ENCODE data around the gene TPRN. TPM values are rescaled to one million over a fixed set of nuclear protein-coding genes. Genes with fewer than 3 reads are reported as not detected.

The TPRN gene
- total RNA-seq, 2 donors from 2014 or later = 90.0 to 91.3 TPM

DNA sequence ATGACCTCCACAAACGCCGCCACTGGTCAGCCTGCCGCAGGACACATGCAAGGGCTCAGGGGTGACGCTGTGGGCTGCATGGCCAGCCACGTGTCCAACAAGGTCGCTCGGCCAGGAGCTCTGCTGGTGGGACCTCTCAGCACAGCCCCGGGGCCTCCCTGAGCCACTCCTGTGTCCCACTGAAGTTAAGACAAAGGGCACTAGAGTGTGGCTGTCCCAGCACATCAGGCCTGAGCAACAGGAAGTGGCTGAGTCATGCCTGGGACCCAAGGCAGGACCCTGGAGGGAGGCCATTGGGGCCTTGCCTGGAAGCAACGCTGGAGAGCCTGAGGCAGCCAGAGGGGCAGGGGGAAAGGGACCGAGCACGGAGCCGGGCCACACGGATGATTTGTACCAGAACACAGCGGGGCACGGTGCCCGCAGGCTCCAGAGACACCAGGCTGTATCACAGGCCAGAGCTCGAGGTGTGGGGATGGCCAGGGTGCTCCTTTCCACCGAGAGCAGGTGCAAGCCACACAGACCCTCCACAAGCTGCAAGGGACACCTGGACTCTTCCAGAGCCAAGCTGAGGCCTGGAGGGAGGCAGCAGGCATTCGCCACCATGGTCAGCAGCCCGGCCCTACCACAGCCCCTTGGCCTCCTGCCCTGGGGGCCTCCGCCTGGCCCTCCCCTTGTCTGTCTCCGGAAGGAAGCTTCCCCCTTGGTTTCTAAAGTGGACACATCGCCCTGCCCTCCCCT lies 22.2 kb downstream of the TPRN start:
- no peak for ATAC-seq
- Histone ChIP-seq H3K36me3 (replicated peaks in 1 of 2; ENCODE audit: insufficient read depth in 1 of 2, low read depth in 2 of 2) (peaks cover 19 to 34% of the 10 kb centered on the region in 2 donors), H3K27me3 (no peaks in the 10 kb centered on the region), H3K27ac (no peak overlapping the region), H3K4me3 (no peak overlapping the region), H3K9me3 (no peaks in the 10 kb centered on the region), H3K4me1 (no peaks in the 10 kb centered on the region)
- intact Hi-C loops (cut with DNase I) = no loop called here
- no peak for DNase-seq
- 82 to 89% methylated on average over 9 to 19 of the region's 23 CpGs for WGBS, 2 donors
- TF ChIP-seq POLR2A (IDR thresholded peaks at IDR 0.05) = no peak
- TF ChIP-seq, protein P1, sequence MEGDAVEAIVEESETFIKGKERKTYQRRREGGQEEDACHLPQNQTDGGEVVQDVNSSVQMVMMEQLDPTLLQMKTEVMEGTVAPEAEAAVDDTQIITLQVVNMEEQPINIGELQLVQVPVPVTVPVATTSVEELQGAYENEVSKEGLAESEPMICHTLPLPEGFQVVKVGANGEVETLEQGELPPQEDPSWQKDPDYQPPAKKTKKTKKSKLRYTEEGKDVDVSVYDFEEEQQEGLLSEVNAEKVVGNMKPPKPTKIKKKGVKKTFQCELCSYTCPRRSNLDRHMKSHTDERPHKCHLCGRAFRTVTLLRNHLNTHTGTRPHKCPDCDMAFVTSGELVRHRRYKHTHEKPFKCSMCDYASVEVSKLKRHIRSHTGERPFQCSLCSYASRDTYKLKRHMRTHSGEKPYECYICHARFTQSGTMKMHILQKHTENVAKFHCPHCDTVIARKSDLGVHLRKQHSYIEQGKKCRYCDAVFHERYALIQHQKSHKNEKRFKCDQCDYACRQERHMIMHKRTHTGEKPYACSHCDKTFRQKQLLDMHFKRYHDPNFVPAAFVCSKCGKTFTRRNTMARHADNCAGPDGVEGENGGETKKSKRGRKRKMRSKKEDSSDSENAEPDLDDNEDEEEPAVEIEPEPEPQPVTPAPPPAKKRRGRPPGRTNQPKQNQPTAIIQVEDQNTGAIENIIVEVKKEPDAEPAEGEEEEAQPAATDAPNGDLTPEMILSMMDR (IDR thresholded peaks at IDR 0.05) = no peak

DNA sequence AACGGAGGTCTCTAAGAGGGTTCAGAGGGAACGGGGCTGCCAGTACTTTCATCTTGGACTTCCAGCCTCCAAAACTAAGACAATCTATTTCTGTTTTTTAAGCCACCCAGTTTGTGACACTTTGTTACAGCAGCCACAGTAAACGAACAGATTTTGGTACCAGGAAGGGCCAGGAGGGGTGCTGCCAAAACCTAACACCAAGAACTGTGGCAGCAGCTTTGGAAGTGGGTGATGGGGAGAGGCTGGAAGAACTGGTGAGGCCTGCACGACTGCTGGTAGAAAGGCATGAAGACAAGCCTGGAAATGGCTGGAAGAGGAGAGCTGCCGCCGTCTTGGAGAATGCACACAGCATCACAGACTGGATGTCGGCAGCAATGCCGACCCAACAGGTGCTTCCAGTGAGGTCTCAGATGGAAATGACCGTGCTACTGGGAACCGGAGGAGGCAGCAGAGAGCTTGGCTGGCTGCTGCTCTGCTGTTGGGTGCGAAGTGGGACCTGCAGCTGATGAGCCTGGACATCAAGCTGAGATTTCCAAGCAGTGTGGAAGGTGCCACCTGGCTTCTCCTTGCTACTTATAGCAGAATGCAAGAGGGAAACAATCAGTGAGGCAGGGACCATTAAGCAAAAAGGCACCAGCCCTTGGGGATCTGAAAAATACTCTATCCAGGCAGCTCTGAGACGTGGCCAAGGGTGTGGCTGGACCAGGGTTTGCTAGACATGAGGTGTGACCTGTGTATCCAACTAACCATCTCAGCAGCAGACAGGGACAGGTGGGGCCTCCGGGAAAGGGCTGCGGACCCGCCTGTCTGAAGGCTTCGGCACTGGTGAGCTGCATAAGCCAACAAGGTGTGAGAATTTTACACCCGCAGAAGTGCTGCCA lies 24.0 kb downstream of the TPRN start:
- Histone ChIP-seq H3K36me3 (replicated peaks in 1 of 2; ENCODE audit: insufficient read depth in 1 of 2, low read depth in 2 of 2) (peaks cover 17 to 22% of the 10 kb centered on the region in 2 donors), H3K27me3 (no peaks in the 10 kb centered on the region), H3K4me1 (no peaks in the 10 kb centered on the region), H3K4me3 (no peak overlapping the region), H3K9me3 (no peaks in the 10 kb centered on the region), H3K27ac (no peak overlapping the region)
- intact Hi-C loops (cut with DNase I) = no loop called here
- DNase-seq (peak in 3 of 4 donors; percentile 54 to 62 (median 54)), ATAC-seq (peak; percentile 55)
- TF ChIP-seq POLR2A (IDR thresholded peaks at IDR 0.05) = no peak
- TF ChIP-seq, protein P1 (IDR thresholded peaks at IDR 0.05) = peak; percentile 7 to 74 (median 57)
- 56 to 62% methylated on average over 13 to 17 of the region's 17 CpGs for WGBS, 2 donors

DNA sequence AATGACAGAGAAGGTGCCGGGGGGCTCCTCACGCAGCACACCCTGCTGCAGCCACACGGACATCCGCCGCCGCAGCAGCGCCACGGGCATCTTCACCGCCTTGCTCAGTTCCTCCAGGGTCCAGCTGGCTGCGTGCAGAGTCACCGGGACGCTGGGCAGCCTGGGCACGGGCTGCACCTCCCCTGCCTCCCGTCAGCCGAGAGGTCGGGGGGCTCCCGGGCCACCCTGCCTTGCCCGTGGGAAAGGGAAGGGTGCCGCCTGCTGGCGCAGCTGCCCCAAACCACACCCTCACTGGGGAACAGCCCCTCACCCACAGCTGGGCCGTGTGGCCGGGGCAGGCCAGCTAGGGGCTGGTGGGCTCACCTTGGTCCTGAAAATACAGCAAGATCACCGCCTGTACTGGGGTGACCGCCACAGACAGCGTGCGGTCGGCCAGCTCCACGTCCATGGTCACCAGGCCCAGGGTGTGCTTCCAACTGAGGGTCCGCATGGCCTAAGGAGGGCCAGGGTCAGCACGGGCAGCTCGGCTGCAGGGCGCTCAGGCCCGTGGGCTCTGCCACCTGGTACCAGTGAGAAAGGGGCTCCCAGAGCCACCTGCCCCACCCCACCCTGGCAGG lies 25.1 kb downstream of the TPRN start:
- ATAC-seq = no peak
- H3K36me3 ChIP-seq (replicated peaks in 1 of 2; ENCODE audit: insufficient read depth in 1 of 2, low read depth in 2 of 2) = peaks cover 11 to 13% of the 10 kb centered on the region in 2 donors
- intact Hi-C loops (cut with DNase I) = no loop called here
- no peak overlapping the region for H3K4me3 ChIP-seq
- no peaks in the 10 kb centered on the region for H3K9me3 ChIP-seq
- no peak for DNase-seq
- no peaks in the 10 kb centered on the region for H3K4me1 ChIP-seq
- TF ChIP-seq POLR2A (IDR thresholded peaks at IDR 0.05) = no peak
- TF ChIP-seq, protein P1 (IDR thresholded peaks at IDR 0.05) = peak in 1 of 7 experiments; percentile 7
- no peak overlapping the region for H3K27ac ChIP-seq
- no peaks in the 10 kb centered on the region for H3K27me3 ChIP-seq
- WGBS, 2 donors = 66% methylated on average over 33 of the region's 33 CpGs; no CpG with 5 or more reads in 1 of the 2 donors

DNA sequence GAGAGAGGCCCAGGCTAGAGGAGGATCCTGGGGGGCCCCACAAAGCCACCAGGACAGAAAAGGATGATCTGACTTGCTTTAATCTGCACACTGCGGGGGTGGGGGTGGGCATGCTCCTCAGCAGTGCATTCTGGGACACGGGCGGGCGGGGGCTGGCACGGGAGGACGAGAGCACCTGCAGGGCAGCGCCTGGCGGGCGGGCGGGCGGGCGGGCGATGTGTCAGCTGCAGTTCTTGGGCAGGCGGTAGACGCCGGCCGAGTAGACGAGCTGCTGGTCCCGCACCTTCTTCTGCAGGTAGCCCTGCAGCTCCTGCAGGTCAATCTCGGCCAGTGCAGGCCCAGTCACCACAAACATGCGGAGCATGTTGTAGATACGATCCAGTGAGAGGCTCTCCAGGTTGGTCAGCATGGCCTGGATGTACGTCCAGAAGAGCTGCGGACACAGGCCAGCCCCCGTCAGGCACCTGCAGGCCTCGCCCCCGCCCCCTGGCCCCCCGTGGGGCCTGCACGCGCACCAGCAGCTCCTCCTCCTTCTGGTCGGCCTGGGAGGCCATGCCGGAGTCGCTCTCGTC lies 25.7 kb downstream of the TPRN start:
- Histone ChIP-seq H3K36me3 (replicated peaks in 1 of 2; ENCODE audit: insufficient read depth in 1 of 2, low read depth in 2 of 2) (peaks cover 4 to 8% of the 10 kb centered on the region in 2 donors), H3K27ac (no peak overlapping the region), H3K27me3 (no peaks in the 10 kb centered on the region), H3K4me1 (peaks cover 6% of the 10 kb centered on the region), H3K9me3 (no peaks in the 10 kb centered on the region), H3K4me3 (no peak overlapping the region)
- TF ChIP-seq POLR2A (IDR thresholded peaks at IDR 0.05) = no peak
- TF ChIP-seq, protein P1 (IDR thresholded peaks at IDR 0.05) = no peak
- 51 to 56% methylated on average over 7 to 32 of the region's 34 CpGs for WGBS, 2 donors
- ATAC-seq = no peak
- intact Hi-C loops (cut with DNase I) = no loop called here
- no peak for DNase-seq

Measured in body of pancreas (tissue), 4 donors.